ENCODE measurements around the gene EPHA1.
"Not testable (repeated sequence)": the region's sequence is repeated elsewhere in the genome, so short reads cannot be mapped to it uniquely, and the experiment has no call there.

The EPHA1 gene

GRCh38 chr7:143401265-143401664, 7.4 kb downstream of the EPHA1 start:
- FAIRE-seq (no peak), DNase-seq (ENCODE audit: insufficient read length, low spot score) (no peak)
- no peak for TF ChIP-seq POLR2A (IDR thresholded peaks at IDR 0.05; ENCODE audit: low read depth, low read length)

GRCh38 chr7:143399642-143400041, 9.0 kb downstream of the EPHA1 start:
- FAIRE-seq = no peak

GRCh38 chr7:143399151-143399550, 9.5 kb downstream of the EPHA1 start:
- FAIRE-seq = no peak
- no peak for DNase-seq (ENCODE audit: insufficient read length, low spot score)
- no peak for TF ChIP-seq POLR2A (IDR thresholded peaks at IDR 0.05; ENCODE audit: low read depth, low read length)

More at GRCh38 chr7:143399642-143400041, 9.0 kb downstream of the EPHA1 start:
- no peak for TF ChIP-seq POLR2A (IDR thresholded peaks at IDR 0.05; ENCODE audit: low read depth, low read length)
- no peak for DNase-seq (ENCODE audit: insufficient read length, low spot score)

- DNase-seq (ENCODE audit: insufficient read length, low spot score) (no peak), FAIRE-seq (no peak)
- TF ChIP-seq POLR2A (IDR thresholded peaks at IDR 0.05; ENCODE audit: low read depth, low read length) = no peak
Observed at GRCh38 chr7:143398616-143399015, 10.0 kb downstream of the EPHA1 start.

- DNase-seq (ENCODE audit: insufficient read length, low spot score) (no peak), FAIRE-seq (no peak)
- no peak for TF ChIP-seq POLR2A (IDR thresholded peaks at IDR 0.05; ENCODE audit: low read depth, low read length)
Observed at GRCh38 chr7:143397710-143398530, 10.7 kb downstream of the EPHA1 start.

GRCh38 chr7:143396625-143397556, 11.8 kb downstream of the EPHA1 start:
- FAIRE-seq (no peak), DNase-seq (ENCODE audit: insufficient read length, low spot score) (no peak)
- no peak for TF ChIP-seq POLR2A (IDR thresholded peaks at IDR 0.05; ENCODE audit: low read depth, low read length)

GRCh38 chr7:143396182-143396581, 12.5 kb downstream of the EPHA1 start:
- DNase-seq (ENCODE audit: insufficient read length, low spot score) = no peak
- no peak for TF ChIP-seq POLR2A (IDR thresholded peaks at IDR 0.05; ENCODE audit: low read depth, low read length)

GRCh38 chr7:143395187-143396149, 13.2 kb downstream of the EPHA1 start:
- TF ChIP-seq POLR2A (IDR thresholded peaks at IDR 0.05; ENCODE audit: low read depth, low read length) = no peak
- DNase-seq (ENCODE audit: insufficient read length, low spot score) = no peak
- FAIRE-seq = no peak

More at GRCh38 chr7:143396182-143396581, 12.5 kb downstream of the EPHA1 start:
- FAIRE-seq = no peak

GRCh38 chr7:143394777-143395176, 13.9 kb downstream of the EPHA1 start:
- DNase-seq (ENCODE audit: insufficient read length, low spot score) = no peak
- no peak for FAIRE-seq
- TF ChIP-seq POLR2A (IDR thresholded peaks at IDR 0.05; ENCODE audit: low read depth, low read length) = no peak

GRCh38 chr7:143394068-143394467, 14.6 kb downstream of the EPHA1 start:
- no peak for DNase-seq (ENCODE audit: insufficient read length, low spot score)
- TF ChIP-seq POLR2A (IDR thresholded peaks at IDR 0.05; ENCODE audit: low read depth, low read length) = no peak
- FAIRE-seq = no peak

- no peak for FAIRE-seq
Observed at GRCh38 chr7:143393267-143394041, 15.2 kb downstream of the EPHA1 start.

GRCh38 chr7:143392875-143393266, 15.8 kb downstream of the EPHA1 start:
- DNase-seq (ENCODE audit: insufficient read length, low spot score) = no peak
- no peak for TF ChIP-seq POLR2A (IDR thresholded peaks at IDR 0.05; ENCODE audit: low read depth, low read length)
- FAIRE-seq = no peak

More at GRCh38 chr7:143393267-143394041, 15.2 kb downstream of the EPHA1 start:
- TF ChIP-seq POLR2A (IDR thresholded peaks at IDR 0.05; ENCODE audit: low read depth, low read length) = no peak
- DNase-seq (ENCODE audit: insufficient read length, low spot score) = no peak

GRCh38 chr7:143392427-143392826, 16.2 kb downstream of the EPHA1 start:
- DNase-seq (ENCODE audit: insufficient read length, low spot score); FAIRE-seq: not testable (repeated sequence)

Measured in H54 (cell line).